ENCODE results near the gene TBC1D19.
"Not testable (repeated sequence)": the region's sequence is repeated elsewhere in the genome, so short reads cannot be mapped to it uniquely, and the experiment has no call there.

The TBC1D19 gene, protein sequence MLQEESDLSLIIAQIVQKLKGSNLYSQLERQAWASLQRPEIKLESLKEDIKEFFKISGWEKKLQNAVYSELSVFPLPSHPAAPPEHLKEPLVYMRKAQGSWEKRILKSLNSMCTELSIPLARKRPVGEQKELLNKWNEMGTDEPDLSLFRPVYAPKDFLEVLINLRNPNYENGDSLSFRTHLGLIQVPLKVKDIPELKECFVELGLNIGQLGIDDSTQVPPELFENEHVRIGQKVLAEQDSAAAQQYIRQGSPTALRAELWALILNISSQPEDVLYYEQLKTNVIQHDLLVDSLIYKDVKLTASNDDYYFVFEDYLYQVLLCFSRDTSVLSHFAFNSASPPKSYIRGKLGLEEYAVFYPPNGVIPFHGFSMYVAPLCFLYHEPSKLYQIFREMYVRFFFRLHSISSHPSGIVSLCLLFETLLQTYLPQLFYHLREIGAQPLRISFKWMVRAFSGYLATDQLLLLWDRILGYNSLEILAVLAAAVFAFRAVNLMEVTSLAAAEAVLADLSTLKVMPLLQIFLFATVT

DNA sequence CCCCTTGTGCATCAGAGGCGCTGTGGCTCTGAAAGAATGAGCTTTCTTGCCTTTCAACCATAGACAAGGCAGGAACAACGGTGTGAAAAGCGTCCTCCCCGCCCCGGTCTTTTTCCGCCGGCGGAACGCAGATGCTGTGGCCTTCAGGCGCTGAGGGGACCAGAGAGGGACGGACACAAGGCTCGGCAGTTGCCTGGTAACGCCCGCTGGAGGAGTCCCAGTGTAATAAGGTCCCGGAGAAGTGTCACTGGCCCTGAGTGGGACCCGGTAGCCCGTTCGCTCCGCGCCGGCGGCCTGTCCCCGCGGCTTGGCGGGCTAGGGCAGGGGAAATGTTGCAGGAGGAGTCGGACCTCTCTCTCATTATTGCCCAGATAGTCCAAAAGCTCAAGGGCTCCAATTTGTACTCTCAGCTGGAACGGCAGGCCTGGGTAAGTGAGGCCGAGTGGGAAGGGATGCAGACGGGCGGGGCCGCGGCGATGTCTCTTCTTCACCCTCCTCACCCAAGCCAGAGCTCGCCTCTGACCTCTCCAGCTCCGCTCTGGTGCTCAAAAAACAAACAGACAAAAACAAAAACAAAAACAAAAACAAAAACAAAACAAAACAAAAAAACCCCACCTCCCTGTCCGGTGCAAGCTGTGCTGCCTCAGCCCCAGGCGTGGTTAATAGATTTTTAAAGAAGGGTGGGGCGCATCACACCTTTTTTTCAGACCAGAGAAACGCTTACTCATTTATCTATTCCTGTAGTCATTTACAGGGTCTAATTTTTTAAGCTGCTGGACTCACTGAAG is at the start of gene TBC1D19:
Gene TBC1D19 (plus strand): TSS at position 220 of the 788 bp plus-strand sequence. CDS start 110 bp downstream, at position 330.
- peak; percentile 90 for DNase-seq

DNA sequence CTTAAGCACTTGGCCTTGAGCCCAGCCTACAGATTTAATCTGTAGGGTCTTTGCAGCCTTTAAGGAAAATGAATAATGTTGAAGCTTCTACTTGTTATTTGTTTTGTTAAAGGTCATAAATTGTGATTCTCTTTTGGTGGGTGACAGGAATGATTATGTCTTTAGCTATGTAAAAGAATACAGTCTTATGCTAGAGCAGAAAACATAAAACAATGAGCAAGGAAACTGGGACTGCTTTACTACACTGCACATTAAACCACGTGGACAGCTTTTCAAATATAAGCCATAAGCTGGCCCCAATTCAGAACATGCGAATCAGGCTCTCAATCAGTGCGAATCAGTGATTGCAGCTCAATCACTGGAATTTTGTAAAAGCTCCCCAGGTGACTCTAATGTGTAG is 40.9 kb upstream of the TBC1D19 start:
- DNase-seq: no peak

DNA sequence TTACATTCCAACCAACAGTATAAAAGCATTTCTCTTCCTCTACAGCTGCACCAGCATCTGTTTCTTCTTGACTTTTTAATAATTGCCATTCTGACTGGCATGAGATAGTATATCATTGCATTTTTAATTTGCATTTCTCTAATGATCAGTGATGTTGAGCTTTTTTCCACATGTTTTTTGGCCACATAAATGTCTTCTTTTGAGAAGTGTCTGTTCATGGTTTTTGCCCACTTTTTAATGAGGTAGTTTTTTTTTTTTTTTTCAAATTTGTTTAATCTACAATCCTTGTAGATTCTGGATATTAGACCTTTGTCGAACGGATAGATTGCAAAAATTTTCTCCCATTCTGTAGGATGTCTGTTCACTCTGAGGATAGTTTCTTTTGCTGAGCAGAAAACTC is 39.5 kb upstream of the TBC1D19 start:
- DNase-seq: no peak

DNA sequence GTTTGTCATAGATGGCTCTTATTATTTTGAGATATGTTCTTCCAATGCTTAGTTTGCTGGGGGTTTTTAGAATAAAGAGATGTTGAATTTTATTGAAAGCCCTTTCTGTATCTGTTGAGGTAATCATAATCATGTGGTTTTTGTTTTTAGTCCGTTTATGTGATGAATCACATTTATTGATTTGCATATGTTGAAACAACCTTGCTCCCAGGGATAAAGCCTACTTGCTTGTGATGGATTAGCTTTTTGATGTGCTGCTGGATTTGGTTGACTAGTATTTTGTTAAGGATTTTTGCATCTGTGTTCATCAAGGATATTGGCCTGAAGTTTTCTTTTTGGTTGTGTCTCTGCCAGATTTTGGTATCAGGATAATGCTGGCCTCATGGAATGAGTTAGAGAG is 35.5 kb upstream of the TBC1D19 start:
- DNase-seq: not testable (repeated sequence)

DNA sequence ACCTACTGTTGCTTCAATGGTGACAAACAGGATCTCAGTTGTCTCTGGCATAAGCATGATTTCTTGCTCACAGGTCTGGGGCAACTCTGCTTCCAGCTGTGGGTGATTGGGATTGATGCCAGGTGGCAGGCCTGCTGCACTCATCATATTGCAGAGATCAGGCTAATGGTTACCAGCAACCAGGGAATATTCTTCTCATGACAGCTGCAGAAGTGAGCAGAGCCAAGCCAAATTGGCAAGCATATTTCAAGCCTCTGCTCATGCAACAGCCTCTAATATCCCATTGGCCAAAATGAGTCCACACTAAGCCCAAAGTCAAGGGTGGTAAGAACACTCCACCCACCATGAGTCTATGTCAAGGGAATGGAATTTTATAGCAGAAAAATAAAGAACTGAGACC is 26.7 kb upstream of the TBC1D19 start:
- DNase-seq: no peak

DNA sequence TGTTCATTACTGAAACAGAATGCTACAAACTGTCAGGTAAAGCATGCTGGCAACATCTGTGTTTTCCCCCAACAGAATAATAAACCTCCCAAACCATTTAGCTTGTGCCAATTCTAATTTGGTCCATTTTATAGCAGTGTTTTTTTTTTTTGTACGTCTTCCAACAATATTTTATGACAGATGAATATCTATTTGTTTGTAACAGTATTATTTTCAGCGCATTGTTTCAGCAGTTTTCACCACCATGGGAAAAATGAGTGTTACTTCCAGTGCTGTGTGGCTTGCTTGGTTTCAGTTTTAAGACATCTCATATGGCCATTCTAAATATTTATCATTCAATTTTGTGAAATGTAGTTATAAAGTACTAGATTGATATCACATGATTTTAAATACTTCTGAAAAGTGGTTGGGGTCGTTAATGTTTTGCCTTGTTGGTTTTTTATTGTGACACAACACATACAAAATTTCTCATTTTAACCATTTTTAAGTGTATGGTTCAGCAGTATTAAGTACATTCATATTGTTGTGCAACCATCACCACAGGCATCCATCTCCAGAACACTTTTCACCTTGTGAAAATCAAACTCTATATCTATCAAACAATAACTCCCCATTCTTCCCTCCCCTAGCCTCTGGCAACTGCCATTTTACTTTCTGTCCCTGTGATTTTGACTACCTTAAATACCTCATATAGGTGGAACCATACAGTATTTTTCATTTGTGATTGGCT is 25.6 kb upstream of the TBC1D19 start:
- no peak for DNase-seq

DNA sequence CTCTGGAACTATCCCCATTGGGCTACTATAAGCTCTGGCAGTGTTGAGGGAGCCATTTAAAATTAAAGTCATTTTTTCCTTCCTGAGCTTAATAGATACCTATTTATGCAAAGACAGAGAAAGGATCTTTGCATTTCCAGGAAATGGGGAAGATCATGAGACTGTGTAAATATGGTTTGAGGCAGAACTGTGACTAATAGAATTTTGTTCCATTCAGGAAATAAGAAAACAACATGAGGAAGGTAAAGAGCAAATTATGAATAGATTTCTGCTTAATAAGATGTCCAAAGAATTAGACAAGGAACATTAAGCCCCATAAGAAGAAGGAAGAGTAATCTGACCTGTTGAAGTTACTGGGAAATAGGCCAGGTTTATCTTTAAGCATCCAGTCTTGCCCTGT is 17.8 kb upstream of the TBC1D19 start:
- DNase-seq: no peak

DNA sequence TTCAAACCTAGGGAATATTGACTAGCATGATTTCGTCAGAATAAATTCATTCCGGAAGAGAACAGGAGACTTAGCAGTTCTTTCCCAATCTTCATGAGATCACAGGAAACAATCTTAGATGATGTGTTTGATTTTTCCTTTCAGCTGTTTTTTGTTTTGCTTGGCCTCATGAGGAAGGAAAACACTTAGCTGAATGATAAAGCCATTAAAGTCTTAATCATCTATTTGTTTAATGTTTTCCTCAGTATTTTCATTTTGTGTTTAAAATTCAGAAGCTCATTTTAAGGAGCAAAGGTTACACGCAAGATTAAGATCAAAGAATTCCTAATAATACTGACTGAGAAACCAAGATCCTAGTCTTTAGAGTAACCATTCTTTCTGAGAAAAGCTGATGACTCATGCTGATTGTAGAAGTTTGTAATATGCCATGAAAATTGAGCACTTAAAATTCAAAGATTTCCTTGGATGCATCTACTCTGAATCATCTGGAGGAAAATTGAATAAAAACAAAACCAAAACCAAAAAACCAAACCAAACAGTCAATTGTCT is 15.4 kb upstream of the TBC1D19 start:
- no peak for DNase-seq

DNA sequence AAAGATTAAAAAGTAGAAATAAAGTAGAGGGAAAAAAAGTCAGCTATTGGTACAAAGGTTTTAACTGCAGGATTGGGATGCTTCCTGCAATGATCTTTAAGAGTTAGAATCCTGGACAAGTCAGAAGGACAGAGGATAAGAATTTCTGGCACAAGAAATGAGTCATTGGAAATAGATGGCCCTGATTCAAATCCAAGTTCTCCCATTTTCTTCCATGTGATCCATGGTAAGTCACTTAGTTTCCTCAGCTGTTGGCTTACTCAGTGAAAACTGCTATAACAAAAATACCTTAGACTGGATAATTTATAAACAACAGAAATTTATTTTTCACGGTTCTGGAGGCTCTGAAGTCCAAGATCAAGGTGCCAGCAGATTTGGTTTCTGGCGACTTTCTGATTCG is 13.3 kb upstream of the TBC1D19 start:
- no peak for DNase-seq

DNA sequence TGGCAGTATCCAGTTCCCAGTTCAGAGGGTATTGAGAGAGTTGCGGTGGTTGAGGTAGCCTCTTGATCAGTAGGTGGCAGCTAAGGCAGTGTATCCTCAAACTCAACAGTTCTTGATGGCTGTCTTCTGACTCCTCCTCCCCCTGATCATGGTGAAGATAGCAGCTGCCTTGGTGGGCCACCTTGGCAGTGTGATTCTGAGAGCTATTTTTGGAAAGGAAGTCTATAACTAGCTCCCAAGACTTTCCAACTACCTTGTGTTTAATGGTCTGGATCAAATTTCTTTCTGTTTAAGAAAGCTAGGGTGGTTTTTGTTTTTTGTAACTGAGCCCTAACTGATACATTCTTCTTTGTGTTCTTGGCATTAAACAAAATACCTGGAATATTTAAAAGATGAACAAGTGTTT is 10.5 kb upstream of the TBC1D19 start:
- no peak for DNase-seq

DNA sequence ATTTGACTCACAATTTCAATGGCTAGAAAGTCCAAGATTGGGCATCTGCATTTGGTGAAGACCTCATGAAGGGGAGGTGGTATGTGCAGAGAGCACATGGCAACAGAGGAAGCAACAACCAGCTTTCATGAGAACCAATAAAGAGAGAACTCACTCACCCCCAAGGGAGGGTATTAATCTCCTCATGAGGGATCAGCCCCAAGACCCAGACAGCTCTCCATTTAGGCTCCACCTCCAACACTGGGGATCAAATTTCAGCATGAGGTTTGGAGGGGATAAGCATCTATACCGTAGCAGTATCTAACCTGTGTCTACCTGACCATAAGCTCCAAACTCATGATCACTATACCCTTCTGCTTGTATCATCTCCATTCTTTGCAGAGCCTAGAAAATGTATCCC is 9.3 kb upstream of the TBC1D19 start:
- DNase-seq: no peak

DNA sequence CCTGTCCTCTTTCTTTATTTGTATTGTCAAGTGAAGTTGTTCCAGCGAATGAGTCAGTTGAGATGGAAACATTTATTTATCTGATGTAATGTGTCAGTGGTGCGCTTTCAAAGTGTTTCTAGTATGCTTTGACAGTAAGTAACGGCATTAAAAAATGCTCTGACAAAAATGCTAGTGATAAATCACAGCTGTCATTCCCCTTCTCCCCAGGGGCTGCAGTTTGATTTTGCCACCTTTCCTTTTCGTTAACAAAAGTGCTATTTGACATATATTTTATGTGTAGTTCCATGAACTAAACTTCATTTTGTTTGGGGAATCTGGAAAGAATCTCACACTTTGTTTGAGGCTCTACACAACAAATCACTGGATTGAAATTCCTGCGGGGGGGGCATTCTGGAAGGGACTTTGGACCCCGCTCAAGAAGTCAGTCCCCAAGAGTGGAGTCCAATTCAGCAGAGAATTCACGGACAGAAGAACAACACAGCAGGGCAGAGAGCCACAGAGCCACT is 7.6 kb upstream of the TBC1D19 start:
- no peak for DNase-seq

DNA sequence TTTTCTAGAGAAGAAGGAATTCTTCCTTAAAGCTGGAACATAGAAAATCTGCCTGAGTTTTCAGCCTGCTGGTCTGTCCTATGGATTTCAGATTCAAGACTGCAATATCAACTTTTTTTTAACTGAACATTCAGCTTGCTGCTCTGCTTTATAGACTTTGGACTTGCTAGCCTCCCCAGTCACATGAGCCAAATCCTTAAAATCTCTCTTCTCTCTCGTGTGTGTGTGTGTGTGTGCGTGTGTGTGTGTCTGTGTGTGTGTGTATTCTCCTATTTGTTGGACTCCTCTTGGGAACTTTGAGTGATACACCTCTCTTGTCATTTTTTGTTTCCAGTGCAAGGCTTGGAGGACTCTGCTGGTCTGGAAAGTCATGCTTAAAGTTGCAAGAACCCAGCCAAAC is 6.8 kb upstream of the TBC1D19 start:
- no peak for DNase-seq

DNA sequence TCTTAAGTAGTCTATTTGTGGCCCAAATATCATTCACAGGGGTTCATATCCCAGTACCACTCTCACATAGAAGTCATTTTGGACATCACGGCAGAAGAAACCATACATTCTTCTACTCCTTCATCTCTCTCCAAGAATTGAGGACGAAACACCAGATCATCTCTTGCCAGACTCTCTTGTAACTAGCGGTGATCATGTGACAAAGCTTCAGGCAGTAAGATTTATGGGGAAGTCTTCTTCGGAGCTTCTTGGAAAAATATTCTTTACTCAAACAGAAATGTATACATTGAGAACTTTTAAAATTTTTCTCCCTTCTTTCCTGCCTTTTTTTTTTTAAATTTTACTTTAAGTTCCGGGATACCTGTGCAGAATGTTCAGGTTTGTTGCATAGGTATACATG is 4.7 kb upstream of the TBC1D19 start:
- no peak for DNase-seq

DNA sequence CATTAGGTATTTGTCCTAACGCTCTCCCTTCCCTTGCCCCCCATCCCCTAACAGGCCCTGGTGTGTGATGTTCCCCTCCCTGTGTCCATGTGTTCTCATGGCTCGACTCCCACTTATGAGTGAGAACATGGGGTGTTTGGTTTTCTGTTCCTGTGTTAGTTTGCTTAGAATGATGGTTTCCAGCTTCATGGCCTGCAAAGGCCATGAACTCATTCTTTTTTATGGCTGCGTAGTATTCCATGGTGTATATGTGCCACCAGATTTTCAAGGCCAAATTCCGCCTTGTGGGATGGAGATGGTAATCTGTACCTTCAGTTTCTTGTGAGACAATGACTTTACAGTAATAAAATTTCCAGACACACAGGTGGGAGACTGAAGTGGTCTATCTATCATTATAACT is 2.5 kb upstream of the TBC1D19 start:
- not testable (repeated sequence) for DNase-seq

DNA sequence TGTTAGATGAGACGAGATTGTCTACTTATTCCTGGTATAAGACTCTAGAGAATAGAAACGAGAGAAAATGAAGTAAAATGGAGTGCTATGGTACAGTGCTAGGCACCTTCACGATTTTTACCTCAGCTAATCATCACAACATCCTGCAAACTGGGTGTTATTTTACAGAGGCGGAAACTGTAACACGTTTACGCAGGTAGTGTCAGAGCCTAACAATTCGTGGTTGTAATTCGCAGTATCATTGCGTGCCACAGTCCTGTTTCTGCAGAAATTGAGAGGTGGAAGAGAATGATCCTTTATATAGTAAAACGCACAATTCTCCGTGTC is 383 bp upstream of the TBC1D19 start:
- DNase-seq: no peak

DNA sequence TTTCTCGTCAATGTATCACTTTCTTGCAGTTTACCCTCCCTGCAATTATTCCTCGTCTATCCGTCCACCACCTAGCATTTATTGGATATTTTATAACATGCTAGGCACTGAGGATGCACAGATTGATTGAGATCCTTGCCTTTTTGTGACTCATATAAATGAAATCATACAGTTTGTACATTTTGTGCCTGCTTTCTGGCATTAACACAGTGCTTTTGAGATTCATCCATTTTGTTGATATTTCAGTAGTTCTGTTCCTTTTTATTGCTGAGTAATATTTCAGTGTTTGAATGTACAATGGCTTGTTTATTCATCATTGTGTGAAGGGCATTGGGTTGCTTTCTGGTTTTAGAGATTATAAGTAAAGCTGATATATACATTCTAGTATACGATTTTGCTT is 841 bp downstream of the TBC1D19 start:
- DNase-seq: no peak

DNA sequence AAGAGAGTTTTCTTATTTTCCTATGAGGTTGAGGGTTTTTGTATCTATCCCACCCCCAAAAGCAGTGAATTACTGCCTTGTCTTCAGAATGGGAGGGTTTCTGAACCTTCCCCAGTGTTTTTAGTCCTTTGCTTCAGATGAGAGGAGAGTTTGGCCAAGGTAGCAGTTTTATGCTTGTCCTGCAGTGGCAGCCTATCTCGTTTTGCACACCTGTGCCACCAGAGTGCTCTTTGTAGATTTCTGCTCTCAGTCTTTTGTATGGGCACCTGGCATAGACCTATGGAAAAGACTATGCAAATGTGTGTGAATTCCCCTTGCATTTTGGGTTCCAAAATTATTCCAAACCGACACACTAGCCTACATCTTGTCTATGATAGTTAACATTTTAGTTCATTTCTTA is 5.8 kb downstream of the TBC1D19 start:
- no peak for DNase-seq

DNA sequence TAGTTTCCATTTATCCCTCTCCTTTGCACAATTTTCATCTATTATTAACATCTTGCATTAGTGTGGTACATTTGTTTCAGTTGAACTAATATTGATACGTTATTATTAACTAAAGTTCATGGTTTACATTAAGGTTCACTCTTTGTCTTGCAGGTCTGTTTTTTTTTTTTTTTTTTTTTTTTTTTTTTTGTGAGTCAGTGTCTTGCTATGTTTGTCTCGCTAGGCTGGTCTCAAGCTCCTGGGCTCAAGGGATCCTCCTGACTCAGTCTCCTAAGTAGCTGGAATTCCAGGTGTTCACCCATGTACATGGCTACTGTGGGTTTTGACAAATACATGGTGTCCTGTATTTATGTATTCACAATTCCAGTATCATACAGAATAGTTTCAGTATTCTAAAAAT is 6.8 kb downstream of the TBC1D19 start:
- no peak for DNase-seq

DNA sequence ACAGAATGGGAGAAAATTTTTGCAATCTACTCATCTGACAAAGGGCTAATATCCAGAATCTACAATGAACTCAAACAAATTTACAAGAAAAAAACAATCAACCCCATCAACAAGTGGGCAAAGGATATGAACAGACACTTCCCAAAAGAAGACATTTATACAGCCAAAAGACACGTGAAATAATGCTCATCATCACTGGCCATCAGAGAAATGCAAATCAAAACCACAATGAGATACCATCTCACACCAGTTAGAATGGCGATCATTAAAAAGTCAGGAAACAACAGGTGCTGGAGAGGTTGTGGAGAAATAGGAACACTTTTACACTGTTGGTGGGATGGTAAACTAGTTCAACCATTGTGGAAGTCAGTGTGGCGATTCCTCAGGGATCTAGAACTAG is 9.7 kb downstream of the TBC1D19 start:
- DNase-seq: not testable (repeated sequence)

DNA sequence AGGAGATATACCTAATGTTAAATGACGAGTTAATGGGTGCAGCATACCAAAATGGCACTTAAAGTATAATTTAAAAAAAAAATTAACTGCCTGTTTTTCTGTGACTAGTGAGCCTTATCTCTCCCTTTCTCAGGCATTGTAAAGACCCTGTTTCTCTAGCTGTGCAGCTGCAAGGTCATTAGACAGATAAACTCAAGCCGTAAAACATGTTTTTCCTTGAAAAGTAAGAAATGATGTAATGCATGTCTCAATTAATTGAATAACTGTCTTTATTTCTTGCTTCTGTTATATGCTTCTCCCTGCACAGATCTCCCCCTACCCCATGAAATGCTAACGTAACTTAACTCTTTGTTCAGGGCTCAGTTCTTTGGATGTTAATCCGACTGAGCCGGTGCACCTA is 10.5 kb downstream of the TBC1D19 start:
- DNase-seq: no peak

DNA sequence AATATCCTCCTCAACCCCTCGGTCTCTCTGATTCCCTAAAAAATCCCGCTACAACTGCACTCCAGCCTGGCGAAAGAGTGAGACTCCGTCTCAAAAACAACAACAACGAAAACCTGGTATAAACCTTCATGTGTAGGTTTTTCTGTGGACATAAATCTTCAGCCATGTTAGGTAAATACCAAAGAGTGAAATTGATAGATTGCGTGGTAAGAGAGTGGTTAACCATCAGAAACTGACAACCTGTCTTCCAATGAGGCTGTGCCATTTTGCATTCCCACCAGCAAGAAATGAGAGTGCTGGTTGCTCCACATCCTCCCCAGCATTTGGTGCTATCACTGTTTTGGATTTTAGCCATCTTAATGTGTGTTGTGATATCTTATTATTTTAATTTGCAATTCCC is 10.9 kb downstream of the TBC1D19 start:
- DNase-seq: no peak

DNA sequence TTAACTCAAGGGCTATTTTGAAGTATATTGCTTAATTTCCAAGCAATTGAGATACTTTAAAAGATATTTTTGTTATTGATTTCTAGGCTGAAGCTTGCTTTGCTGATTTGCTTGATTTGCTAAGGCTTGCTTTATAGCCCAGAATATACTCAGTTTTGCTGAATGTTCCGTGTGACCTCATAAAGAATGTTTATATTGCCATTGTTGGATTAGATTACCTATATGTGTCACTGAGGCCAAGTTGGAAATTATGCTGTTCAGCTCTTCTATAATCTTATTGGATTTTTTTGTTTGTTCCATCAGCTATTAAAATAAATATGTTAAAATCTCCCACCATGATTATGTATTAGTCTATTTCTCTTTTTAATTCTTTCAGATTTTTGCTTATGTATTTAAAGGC is 13.0 kb downstream of the TBC1D19 start:
- no peak for DNase-seq

Measured in COR-L47 (cell line).